ENCODE data around the gene PMEL.

- no peak for TF ChIP-seq EZH2 (optimal IDR thresholded peaks at IDR 0.05; ENCODE audit: low read depth, low read length)
- TF ChIP-seq, protein P1, sequence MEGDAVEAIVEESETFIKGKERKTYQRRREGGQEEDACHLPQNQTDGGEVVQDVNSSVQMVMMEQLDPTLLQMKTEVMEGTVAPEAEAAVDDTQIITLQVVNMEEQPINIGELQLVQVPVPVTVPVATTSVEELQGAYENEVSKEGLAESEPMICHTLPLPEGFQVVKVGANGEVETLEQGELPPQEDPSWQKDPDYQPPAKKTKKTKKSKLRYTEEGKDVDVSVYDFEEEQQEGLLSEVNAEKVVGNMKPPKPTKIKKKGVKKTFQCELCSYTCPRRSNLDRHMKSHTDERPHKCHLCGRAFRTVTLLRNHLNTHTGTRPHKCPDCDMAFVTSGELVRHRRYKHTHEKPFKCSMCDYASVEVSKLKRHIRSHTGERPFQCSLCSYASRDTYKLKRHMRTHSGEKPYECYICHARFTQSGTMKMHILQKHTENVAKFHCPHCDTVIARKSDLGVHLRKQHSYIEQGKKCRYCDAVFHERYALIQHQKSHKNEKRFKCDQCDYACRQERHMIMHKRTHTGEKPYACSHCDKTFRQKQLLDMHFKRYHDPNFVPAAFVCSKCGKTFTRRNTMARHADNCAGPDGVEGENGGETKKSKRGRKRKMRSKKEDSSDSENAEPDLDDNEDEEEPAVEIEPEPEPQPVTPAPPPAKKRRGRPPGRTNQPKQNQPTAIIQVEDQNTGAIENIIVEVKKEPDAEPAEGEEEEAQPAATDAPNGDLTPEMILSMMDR (IDR thresholded peaks at IDR 0.05; ENCODE audit: low read length) = no peak
Observed at GRCh38 chr12:55929306-55929791, 36.5 kb downstream of the PMEL start.
